ENCODE data around the gene CACNA1E. TPM values are rescaled to one million over a fixed set of nuclear protein-coding genes. Genes with fewer than 3 reads are reported as not detected.

CACNA1E gene
- total RNA-seq, 1 donor from 2014 or later = 0.08 TPM

DNA sequence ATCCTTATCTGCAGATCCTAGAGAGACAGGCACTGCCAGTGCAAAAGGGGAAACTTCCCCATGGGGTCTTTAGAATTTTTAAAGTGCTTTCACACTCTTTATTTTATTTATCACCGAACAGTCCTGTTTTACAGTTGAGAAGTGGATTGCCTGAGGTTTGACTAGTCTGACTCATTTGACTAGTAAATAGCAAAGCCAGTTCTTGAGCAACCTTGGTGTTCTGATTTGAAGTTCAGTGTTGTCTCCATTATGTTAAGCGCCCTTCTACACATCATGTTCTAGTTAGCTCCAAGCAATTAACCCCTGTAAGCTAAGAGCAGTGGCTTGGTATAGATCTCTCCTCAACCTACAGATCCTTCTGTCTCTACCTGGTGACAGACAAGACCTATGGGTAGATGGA is 262.9 kb downstream of the CACNA1E start:
- Histone ChIP-seq H3K27me3 (ENCODE audit: control insufficient read depth, insufficient read depth, low read length) (no peaks in the 10 kb centered on the region), H3K4me3 (ENCODE audit: low read depth, low read length) (no peak overlapping the region), H3K36me3 (ENCODE audit: control insufficient read depth, insufficient read depth, low read length) (no peaks in the 10 kb centered on the region)
- no peak for TF ChIP-seq CTCF (IDR thresholded peaks at IDR 0.05; ENCODE audit: insufficient read depth, low read length, poor library complexity, severe bottlenecking)
- no peak for DNase-seq (ENCODE audit: low read depth)

GRCh38 chr1:181748013-181748412 is 264.7 kb downstream of the CACNA1E start:
- Histone ChIP-seq H3K36me3 (ENCODE audit: control insufficient read depth, insufficient read depth, low read length) (no peaks in the 10 kb centered on the region), H3K27me3 (ENCODE audit: control insufficient read depth, insufficient read depth, low read length) (no peaks in the 10 kb centered on the region), H3K4me3 (ENCODE audit: low read depth, low read length) (no peak overlapping the region)
- no peak for DNase-seq (ENCODE audit: low read depth)
- no peak for TF ChIP-seq CTCF (IDR thresholded peaks at IDR 0.05; ENCODE audit: insufficient read depth, low read length, poor library complexity, severe bottlenecking)

- Histone ChIP-seq H3K4me3 (ENCODE audit: low read depth, low read length) (no peak overlapping the region), H3K27me3 (ENCODE audit: control insufficient read depth, insufficient read depth, low read length) (no peaks in the 10 kb centered on the region), H3K36me3 (ENCODE audit: control insufficient read depth, insufficient read depth, low read length) (no peaks in the 10 kb centered on the region)
- TF ChIP-seq CTCF (IDR thresholded peaks at IDR 0.05; ENCODE audit: insufficient read depth, low read length, poor library complexity, severe bottlenecking) = no peak
- DNase-seq (ENCODE audit: low read depth) = no peak
Observed at GRCh38 chr1:181754103-181754502, 270.8 kb downstream of the CACNA1E start.

DNA sequence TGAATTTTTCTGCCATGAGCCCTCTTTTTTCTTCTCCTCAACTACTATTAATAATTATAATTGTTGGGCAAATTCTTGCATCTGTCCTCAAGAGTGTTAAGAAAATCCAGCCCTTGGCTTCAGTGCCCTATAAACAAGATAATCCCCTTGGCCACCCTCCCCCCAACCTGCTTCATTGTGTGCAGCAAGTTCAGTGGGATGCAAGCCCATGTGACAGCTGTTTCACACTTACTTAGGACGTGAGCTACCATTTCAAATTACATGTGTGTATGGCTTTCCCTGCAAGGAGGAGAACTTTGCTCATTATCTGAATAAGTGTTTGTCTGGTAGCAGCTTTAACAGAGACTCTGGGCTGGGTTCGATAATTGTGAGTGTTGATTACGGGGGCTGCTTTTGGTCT is 276.2 kb downstream of the CACNA1E start:
- Histone ChIP-seq H3K36me3 (ENCODE audit: control insufficient read depth, insufficient read depth, low read length) (no peaks in the 10 kb centered on the region), H3K4me3 (ENCODE audit: low read depth, low read length) (no peak overlapping the region), H3K27me3 (ENCODE audit: control insufficient read depth, insufficient read depth, low read length) (no peaks in the 10 kb centered on the region)
- DNase-seq (ENCODE audit: low read depth) = no peak
- no peak for TF ChIP-seq CTCF (IDR thresholded peaks at IDR 0.05; ENCODE audit: insufficient read depth, low read length, poor library complexity, severe bottlenecking)

DNA sequence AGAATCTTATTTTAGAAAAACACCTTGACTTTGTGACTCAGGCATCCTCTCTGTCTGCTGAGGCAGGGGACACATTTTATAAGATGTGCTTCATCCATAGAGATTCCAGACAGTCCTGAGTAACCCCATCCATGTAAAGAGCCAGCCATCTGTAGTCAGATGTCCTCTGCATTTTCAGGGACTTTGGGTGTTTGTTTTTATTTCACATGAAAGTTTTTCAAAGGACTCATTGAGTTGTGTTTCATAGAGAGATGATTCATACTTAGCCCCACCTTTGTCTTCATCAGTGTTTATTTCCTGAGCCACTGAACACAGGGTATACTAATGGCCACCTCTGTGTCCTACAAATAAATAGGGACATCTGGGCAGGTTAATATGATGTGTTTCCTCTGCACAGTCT is 280.4 kb downstream of the CACNA1E start:
- Histone ChIP-seq H3K27me3 (ENCODE audit: control insufficient read depth, insufficient read depth, low read length) (no peaks in the 10 kb centered on the region), H3K36me3 (ENCODE audit: control insufficient read depth, insufficient read depth, low read length) (no peaks in the 10 kb centered on the region), H3K4me3 (ENCODE audit: low read depth, low read length) (no peak overlapping the region)
- no peak for TF ChIP-seq CTCF (IDR thresholded peaks at IDR 0.05; ENCODE audit: insufficient read depth, low read length, poor library complexity, severe bottlenecking)
- DNase-seq (ENCODE audit: low read depth) = no peak

GRCh38 chr1:181765451-181766026 is 282.2 kb downstream of the CACNA1E start:
- no peaks in the 10 kb centered on the region for H3K36me3 ChIP-seq (ENCODE audit: control insufficient read depth, insufficient read depth, low read length)
- H3K4me3 ChIP-seq (ENCODE audit: low read depth, low read length) = no peak overlapping the region
- H3K27me3 ChIP-seq (ENCODE audit: control insufficient read depth, insufficient read depth, low read length) = no peaks in the 10 kb centered on the region
- TF ChIP-seq CTCF (IDR thresholded peaks at IDR 0.05; ENCODE audit: insufficient read depth, low read length, poor library complexity, severe bottlenecking) = no peak
- no peak for DNase-seq (ENCODE audit: low read depth)
